Heart left ventricle (tissue), 13 donors: ENCODE data around the gene BMPR1A.

ENCODE experiments used
- CTCF ChIP-seq, 12 donors: fragments of 200-600 bp; sonication (generic) in 4 of 12; IDR thresholded peaks; one replicate each; pipeline versions ENCODE4 v1.5.0 to v1.8.0; 2018 to 2022; ENCODE audit warnings: antibody characterized with exemption in 12 of 12, mild to moderate bottlenecking in 5 of 12
- POLR2A ChIP-seq, 2 donors: fragments of 450-650 bp; IDR thresholded peaks; one replicate each; pipeline ENCODE4 v1.6.1; 2017; ENCODE audit warnings: antibody characterized with exemption in 2 of 2, mild to moderate bottlenecking in 2 of 2, moderate library complexity in 2 of 2
- donor health status: ischemic (EF 13 %, LVEDD 7.1; RV severe dilation, severe dysfunction).
- donor health status: DM: no; HTN: yes; CAD: no.
- donor health status: DM: no; HTN: no; CAD: no.
- donor health status: ischemic (EF 25% LVEDD 6.9; RV normal size, moderate dysfunction).
- donor health status: ischemic (EF 25% LVEDD 5.7; RV mildly dilated, moderate dysfunction).
- donor health status: ischemic (EF 35%, LVEDD 5.7; RV mildly dilated, moderate dysfunction).
- donor health status: nonischemic (EF 11% LVEDD 7.7; RV severe dilation, severe dysfunction).
- donor health status: DM: yes; HTN: yes; CAD: no.
- donor health status: PGD.
- donor health status: ischemic (EF 29% LVEDD 5.4; RV normal size, mild dysfunction).
- donor health status: nonischemic (EF 23%, LVEDD 6.1; RV moderate dilation, normal function).

- TF ChIP-seq POLR2A (IDR thresholded peaks at IDR 0.05) (no peak), CTCF (IDR thresholded peaks at IDR 0.05) (no peak)
Measured at GRCh38 chr10:86727470-86727869, 28.9 kb upstream of the BMPR1A start.
